PC-9 (cell line): ENCODE results near the gene RBM17. TPM values are rescaled to one million over a fixed set of nuclear protein-coding genes. Genes with fewer than 3 reads are reported as not detected.

ENCODE experiments used
- BruUV-seq: library from RNA; stranded (reverse); fragments of 400-500 nt; replicated peaks from 2 replicates; lab custom pipeline; 2021; lab: Mats Ljungman, UMichigan
- CTCF ChIA-PET: fragments of 300-600 bp; sonication (Branson Sonifier 250); formaldehyde crosslinking; loops from one replicate; lab custom pipeline; 2022; ENCODE audit warnings: antibody characterized with exemption; lab: Charles Lee
- POLR2A ChIA-PET: fragments of 300-600 bp; sonication (Branson Sonifier 250); formaldehyde crosslinking; loops from one replicate; lab custom pipeline; 2022; ENCODE audit warnings: antibody characterized with exemption; ENCODE audit not compliant: unreplicated experiment; lab: Charles Lee
- DNase-seq, 2 experiments: peaks; one replicate each; pipeline versions ENCODE4 v3.0.0 to v3.0.0-alpha.2; 2015 to 2022; ENCODE audit warnings: mixed read lengths in 1 of 2
- H2AFZ ChIP-seq: fragments of 200-600 bp; sonication (generic); 2 replicates; pipeline ENCODE4 v1.8.1; 2017; ENCODE audit warnings: antibody characterized with exemption
- H3F3A ChIP-seq: fragments of 200-600 bp; sonication (generic); 2 replicates; pipeline ENCODE4 v1.8.1; 2017; ENCODE audit warnings: antibody characterized with exemption, mild to moderate bottlenecking, low read depth; ENCODE audit not compliant: insufficient read depth
- H3K27ac ChIP-seq: fragments of 200-600 bp; sonication (generic); 2 replicates; pipeline ENCODE4 v1.6.1; 2016; ENCODE audit warnings: mixed run types
- H3K27me3 ChIP-seq: fragments of 200-600 bp; sonication (generic); 2 replicates; pipeline ENCODE4 v1.6.1; 2016; ENCODE audit warnings: low read depth, mixed run types; ENCODE audit not compliant: insufficient read depth
- H3K36me3 ChIP-seq: fragments of 200-600 bp; sonication (generic); 2 replicates; pipeline ENCODE4 v1.6.1; 2016; ENCODE audit warnings: low read depth, mixed run types
- H3K4me1 ChIP-seq: fragments of 200-600 bp; sonication (generic); replicated peaks from 2 replicates; pipeline ENCODE4 v1.6.1; 2016; ENCODE audit warnings: mixed run types; ENCODE audit not compliant: insufficient read depth
- H3K4me2 ChIP-seq: fragments of 200-600 bp; sonication (generic); 2 replicates; pipeline ENCODE4 v1.6.1; 2017; ENCODE audit warnings: mixed run types
- H3K4me3 ChIP-seq: fragments of 200-600 bp; sonication (generic); 2 replicates; pipeline ENCODE4 v1.6.1; 2016; ENCODE audit warnings: mixed run types
- H3K79me2 ChIP-seq: fragments of 200-600 bp; sonication (generic); 2 replicates; pipeline ENCODE4 v1.6.1; 2017; ENCODE audit warnings: low read depth, mixed run types
- H3K9me2 ChIP-seq: fragments of 200-600 bp; sonication (generic); 2 replicates; pipeline ENCODE4 v1.8.1; 2017; ENCODE audit warnings: mild to moderate bottlenecking; ENCODE audit not compliant: insufficient read depth
- H3K9me3 ChIP-seq: fragments of 200-600 bp; sonication (generic); 2 replicates; pipeline ENCODE4 v1.8.1; 2016; ENCODE audit warnings: low read depth; ENCODE audit not compliant: insufficient read depth
- H4K20me1 ChIP-seq: fragments of 200-600 bp; sonication (generic); 2 replicates; pipeline ENCODE4 v1.8.1; 2017; ENCODE audit not compliant: insufficient read depth
- EZH2 ChIP-seq: fragments of 200-600 bp; sonication (generic); IDR thresholded peaks from 2 replicates; pipeline ENCODE4 v1.8.0; 2017; ENCODE audit warnings: antibody characterized with exemption, low read depth
- intact Hi-C: fragments of 100-400 bp; cut with micrococcal nuclease; formaldehyde crosslinking; loops from one replicate; pipeline ENCODE4 v1.10.0; 2022; ENCODE audit not compliant: unreplicated experiment
- total RNA-seq: library from RNA; stranded (reverse); gene quantifications from 2 replicates; pipeline ENCODE4 v1.2.3, GENCODE V29; 2021
- TF ChIP-seq, protein P1 (sequence below): fragments of 200-600 bp; sonication (generic); conservative IDR thresholded peaks from 2 replicates; pipeline ENCODE4 v1.6.1; 2017; ENCODE audit warnings: mixed run types, antibody characterized with exemption, mild to moderate bottlenecking, moderate library complexity

RBM17 gene
- total RNA-seq, 1 experiment from 2014 or later = 131 TPM

DNA sequence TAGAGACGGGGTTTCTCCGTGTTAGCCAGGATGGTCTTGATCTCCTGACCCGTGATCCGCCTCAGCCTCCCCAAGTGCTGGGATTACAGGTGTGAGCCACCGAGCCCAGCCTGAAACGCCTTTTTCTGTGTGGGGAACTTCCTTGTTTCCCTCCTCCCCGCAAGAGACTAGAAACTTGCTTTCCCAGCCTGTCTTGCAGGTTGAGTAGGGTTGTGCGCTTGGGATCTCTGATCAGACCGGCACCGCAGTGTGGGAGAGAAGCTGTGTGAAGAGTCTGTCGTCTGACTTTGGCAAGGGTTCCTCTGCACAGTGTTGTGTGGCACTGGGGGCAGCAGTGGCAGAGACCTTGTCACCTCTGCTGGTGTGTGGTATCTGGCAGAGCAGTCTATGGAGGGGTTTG, 28.9 kb downstream of the RBM17 start:
- BruUV-seq = no TSS peak
- Histone ChIP-seq H3K4me2 (no peak overlapping the region), H3K4me1 (no peaks in the 10 kb centered on the region), H3K27ac (no peak overlapping the region), H3K9me3 (no peaks in the 10 kb centered on the region), H3K79me2 (no peaks in the 10 kb centered on the region), H2AFZ (no peak overlapping the region), H3F3A (0 out of 2 replicates have a peak, but pooled peaks cover 14% of the 10 kb centered on the region), H3K9me2 (no peaks in the 10 kb centered on the region; the same call in 1 of the 2 replicates), H3K27me3 (no peaks in the 10 kb centered on the region), H4K20me1 (no peaks in the 10 kb centered on the region), H3K36me3 (peaks cover 12% of the 10 kb centered on the region; the same call in 1 of the 2 replicates), H3K4me3 (no peak overlapping the region)
- intact Hi-C loops = no loop called here
- ChIA-PET CTCF (no interaction called here), POLR2A (no interaction called here)
- TF ChIP-seq EZH2 = no peak
- TF ChIP-seq, protein P1, sequence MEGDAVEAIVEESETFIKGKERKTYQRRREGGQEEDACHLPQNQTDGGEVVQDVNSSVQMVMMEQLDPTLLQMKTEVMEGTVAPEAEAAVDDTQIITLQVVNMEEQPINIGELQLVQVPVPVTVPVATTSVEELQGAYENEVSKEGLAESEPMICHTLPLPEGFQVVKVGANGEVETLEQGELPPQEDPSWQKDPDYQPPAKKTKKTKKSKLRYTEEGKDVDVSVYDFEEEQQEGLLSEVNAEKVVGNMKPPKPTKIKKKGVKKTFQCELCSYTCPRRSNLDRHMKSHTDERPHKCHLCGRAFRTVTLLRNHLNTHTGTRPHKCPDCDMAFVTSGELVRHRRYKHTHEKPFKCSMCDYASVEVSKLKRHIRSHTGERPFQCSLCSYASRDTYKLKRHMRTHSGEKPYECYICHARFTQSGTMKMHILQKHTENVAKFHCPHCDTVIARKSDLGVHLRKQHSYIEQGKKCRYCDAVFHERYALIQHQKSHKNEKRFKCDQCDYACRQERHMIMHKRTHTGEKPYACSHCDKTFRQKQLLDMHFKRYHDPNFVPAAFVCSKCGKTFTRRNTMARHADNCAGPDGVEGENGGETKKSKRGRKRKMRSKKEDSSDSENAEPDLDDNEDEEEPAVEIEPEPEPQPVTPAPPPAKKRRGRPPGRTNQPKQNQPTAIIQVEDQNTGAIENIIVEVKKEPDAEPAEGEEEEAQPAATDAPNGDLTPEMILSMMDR = no peak
- DNase-seq = no peak

DNA sequence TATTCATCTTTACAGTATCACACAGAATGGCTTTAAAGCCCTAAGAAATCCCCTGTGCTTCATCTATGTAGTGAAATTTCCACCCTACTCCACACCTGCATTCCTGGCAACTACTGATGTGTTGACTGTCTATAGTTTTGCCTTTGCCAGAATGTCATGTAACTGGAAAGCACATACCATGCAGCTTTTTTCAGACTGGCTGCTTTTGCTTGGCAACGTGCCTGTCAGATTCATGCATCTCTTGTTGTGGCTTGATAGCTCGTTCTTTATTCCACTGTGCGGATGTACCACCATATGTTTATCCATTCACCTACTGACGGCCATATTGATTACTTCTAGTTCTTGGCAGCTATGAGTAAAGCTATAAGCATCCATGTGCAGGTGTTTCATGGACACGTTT, 30.6 kb downstream of the RBM17 start:
- no peaks in the 10 kb centered on the region for H4K20me1 ChIP-seq
- H3K9me3 ChIP-seq = no peaks in the 10 kb centered on the region
- no peaks in the 10 kb centered on the region for H3K4me1 ChIP-seq
- TF ChIP-seq, protein P1 = no peak
- no peak for TF ChIP-seq EZH2
- intact Hi-C loops = no loop called here
- no peak overlapping the region for H3K4me3 ChIP-seq
- H3K27me3 ChIP-seq = no peaks in the 10 kb centered on the region
- no peaks in the 10 kb centered on the region; the same call in 1 of the 2 replicates for H3K9me2 ChIP-seq
- DNase-seq = no peak
- 0 out of 2 replicates have a peak, but pooled peaks cover 11% of the 10 kb centered on the region for H3F3A ChIP-seq
- no peak overlapping the region for H3K27ac ChIP-seq
- no peaks in the 10 kb centered on the region for H3K79me2 ChIP-seq
- H3K4me2 ChIP-seq = no peak overlapping the region
- H3K36me3 ChIP-seq = 0 out of 2 replicates have a peak, but pooled peaks cover 2% of the 10 kb centered on the region
- POLR2A ChIA-PET = interaction anchor here (0.6 kb wide), 1 partner anchor 1666 kb away, joined by 5 read pairs; no protein-coding TSS in a partner anchor
- H2AFZ ChIP-seq = no peak overlapping the region
- no TSS peak for BruUV-seq
- CTCF ChIA-PET = no interaction called here

DNA sequence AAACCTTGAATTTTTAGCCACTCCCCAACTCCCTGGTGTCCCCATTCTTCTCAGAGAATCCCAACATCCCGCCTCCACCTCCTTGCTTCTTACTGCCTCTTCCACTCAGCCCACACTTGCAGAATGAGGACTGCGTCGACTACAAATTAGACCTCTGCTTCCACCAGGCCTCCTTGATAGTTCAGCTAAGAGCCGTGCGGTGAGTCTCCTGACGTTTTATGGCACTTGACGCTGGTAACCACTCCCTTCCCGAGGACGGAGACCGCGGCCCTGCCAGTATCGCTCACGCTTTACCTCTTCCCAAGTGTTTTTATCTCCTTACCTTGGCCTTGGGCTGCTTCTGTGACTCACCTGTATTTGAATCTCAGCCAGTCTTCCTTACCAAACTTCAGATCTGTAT, 31.1 kb downstream of the RBM17 start:
- Histone ChIP-seq H3K27me3 (no peaks in the 10 kb centered on the region), H3K79me2 (no peaks in the 10 kb centered on the region), H4K20me1 (no peaks in the 10 kb centered on the region), H3K4me3 (no peak overlapping the region), H2AFZ (no peak overlapping the region), H3K9me3 (no peaks in the 10 kb centered on the region), H3K4me2 (no peak overlapping the region), H3K27ac (no peak overlapping the region), H3K9me2 (no peaks in the 10 kb centered on the region; the same call in 1 of the 2 replicates), H3F3A (0 out of 2 replicates have a peak, but pooled peaks cover 11% of the 10 kb centered on the region), H3K4me1 (no peaks in the 10 kb centered on the region), H3K36me3 (no peaks in the 10 kb centered on the region)
- ChIA-PET CTCF (no interaction called here), POLR2A (interaction anchor here (0.6 kb wide), 1 partner anchor 1665 kb away, joined by 5 read pairs; no protein-coding TSS in a partner anchor)
- no TSS peak for BruUV-seq
- no peak for TF ChIP-seq EZH2
- TF ChIP-seq, protein P1 = no peak
- intact Hi-C loops = loop anchor here (5.0 kb wide), 1 partner anchor 82 kb away; the partner anchor contains the start of gene PFKFB3
- no peak for DNase-seq
